ENCODE results near the gene RIN3.

- TF ChIP-seq CTCF (conservative IDR thresholded peaks at IDR 0.05 in 1 of 2, IDR thresholded peaks at IDR 0.05 in 1 of 2; ENCODE audit: extremely low read depth in 1 of 2, insufficient read depth in 1 of 2, low read depth in 1 of 2, low read length in 2 of 2) (no peak), EZH2 (IDR thresholded peaks at IDR 0.05; ENCODE audit: borderline replicate concordance, low read length) (no peak)
These were observed 134.3 kb downstream of the RIN3 start for GRCh38 chr14:92647797-92648279.
